HG02852 (cell line): ENCODE results near the gene BZW2.
"Not testable (repeated sequence)": the region's sequence is repeated elsewhere in the genome, so short reads cannot be mapped to it uniquely, and the experiment has no call there.

Experiments
- ATAC-seq: cut with Tn5 transposase; IDR thresholded peaks from one replicate; pipeline ENCODE4 v1.9.1; 2021; ENCODE audit warnings: mild to moderate bottlenecking, moderate library complexity; ENCODE audit not compliant: unreplicated experiment

BZW2 gene

GRCh38 chr7:16644636-16645592 is 1.1 kb upstream of the BZW2 start:
- ATAC-seq, result peak; percentile 16

GRCh38 chr7:16646472-16647072 is 591 bp downstream of the BZW2 start:
- ATAC-seq, result peak; percentile 1

- no peak for ATAC-seq
Observed at GRCh38 chr7:16647435-16647960, 1.5 kb downstream of the BZW2 start.

GRCh38 chr7:16648551-16648950 is 2.6 kb downstream of the BZW2 start:
- no peak for ATAC-seq

- ATAC-seq, result no peak
Observed at GRCh38 chr7:16649196-16649595, 3.2 kb downstream of the BZW2 start.

GRCh38 chr7:16650266-16650665 is 4.3 kb downstream of the BZW2 start:
- no peak for ATAC-seq

GRCh38 chr7:16651396-16652239 is 5.6 kb downstream of the BZW2 start:
- ATAC-seq, result no peak

GRCh38 chr7:16652240-16652583 is 6.2 kb downstream of the BZW2 start:
- ATAC-seq, result no peak

GRCh38 chr7:16652888-16653287 is 6.9 kb downstream of the BZW2 start:
- ATAC-seq, result no peak

- no peak for ATAC-seq
Observed at GRCh38 chr7:16655394-16655793, 9.4 kb downstream of the BZW2 start.

GRCh38 chr7:16656141-16656540 is 10.2 kb downstream of the BZW2 start:
- ATAC-seq, result no peak

- no peak for ATAC-seq
Observed at GRCh38 chr7:16657656-16658279, 11.8 kb downstream of the BZW2 start.

- not testable (repeated sequence) for ATAC-seq
Observed at GRCh38 chr7:16659854-16660497, 14.0 kb downstream of the BZW2 start.

- ATAC-seq, result no peak
Observed at GRCh38 chr7:16660702-16661464, 14.9 kb downstream of the BZW2 start.

- ATAC-seq, result no peak
Observed at GRCh38 chr7:16661924-16662323, 15.9 kb downstream of the BZW2 start.

- ATAC-seq, result no peak
Observed at GRCh38 chr7:16667355-16667754, 21.4 kb downstream of the BZW2 start.

- ATAC-seq, result no peak
Observed at GRCh38 chr7:16668049-16668858, 22.3 kb downstream of the BZW2 start.

GRCh38 chr7:16668978-16669377 is 23.0 kb downstream of the BZW2 start:
- ATAC-seq, result no peak

- ATAC-seq, result no peak
Observed at GRCh38 chr7:16669581-16669980, 23.6 kb downstream of the BZW2 start.
